Panc1 (cell line): ENCODE data around the gene TAC3. TPM values are rescaled to one million over a fixed set of nuclear protein-coding genes. Genes with fewer than 3 reads are reported as not detected.

Experiments
- ATAC-seq: fragments of 200-7000 bp; cut with Tn5 transposase; 2 replicates; pipeline ENCODE4 v1.9.1; 2020; ENCODE audit warnings: mild to moderate bottlenecking, moderate library complexity
- BruUV-seq: library from RNA; stranded (reverse); fragments of 400-500 nt; replicated peaks from 2 replicates; lab custom pipeline; 2021; lab: Mats Ljungman, UMichigan
- CTCF ChIA-PET: fragments of 300-600 bp; sonication (Branson Sonifier 250); formaldehyde crosslinking; loops from one replicate; lab custom pipeline; 2022; ENCODE audit warnings: antibody characterized with exemption; lab: Charles Lee
- POLR2A ChIA-PET: fragments of 300-600 bp; sonication (Branson Sonifier 250); formaldehyde crosslinking; loops from one replicate; lab custom pipeline; 2022; ENCODE audit warnings: antibody characterized with exemption; lab: Charles Lee
- DNase-seq: peaks from one replicate; pipeline ENCODE4 v3.0.0-alpha.2; 2010; ENCODE audit warnings: low read depth, low spot score
- H3K27ac ChIP-seq: 2 replicates; pipeline ENCODE4 v1.5.1; 2011; ENCODE audit warnings: mild to moderate bottlenecking, low read length, inconsistent platforms
- H3K27me3 ChIP-seq: fragments of 200-500 bp; sonication (Bioruptor generic); 2 replicates; pipeline ENCODE4 v1.6.0; 2014; ENCODE audit warnings: low read length, inconsistent platforms; ENCODE audit not compliant: control insufficient read depth, insufficient read depth
- H3K36me3 ChIP-seq: fragments of 200-500 bp; sonication (Bioruptor generic); 2 replicates; pipeline ENCODE4 v1.5.1; 2014; ENCODE audit warnings: inconsistent platforms, mild to moderate bottlenecking, low read length, moderate library complexity; ENCODE audit not compliant: control insufficient read depth, insufficient read depth
- H3K4me1 ChIP-seq: 2 replicates; pipeline ENCODE4 v1.5.1; 2011; ENCODE audit warnings: inconsistent platforms, mild to moderate bottlenecking, low read length, moderate library complexity; ENCODE audit not compliant: control insufficient read depth, insufficient read depth
- H3K4me3 ChIP-seq, 2 experiments: 2 replicates each; pipeline ENCODE4 v1.5.1; 2011 to 2012; ENCODE audit warnings: low read depth in 2 of 2, low read length in 2 of 2, mild to moderate bottlenecking in 2 of 2, inconsistent platforms in 1 of 2, moderate library complexity in 1 of 2
- H3K9me3 ChIP-seq: fragments of 200-500 bp; sonication (Bioruptor generic); 2 replicates; pipeline ENCODE4 v1.5.1; 2014; ENCODE audit warnings: low read depth, mild to moderate bottlenecking, inconsistent platforms, low read length, moderate library complexity; ENCODE audit not compliant: control insufficient read depth, insufficient read depth
- POLR2AphosphoS5 ChIP-seq: IDR thresholded peaks from 2 replicates; pipeline ENCODE4 v1.6.1; 2012; ENCODE audit warnings: mild to moderate bottlenecking, low read depth, low read length, moderate library complexity
- SIN3A ChIP-seq: IDR thresholded peaks from 2 replicates; pipeline ENCODE4 v1.6.1; 2012; ENCODE audit warnings: low read depth, mild to moderate bottlenecking, low read length, moderate library complexity, borderline replicate concordance; ENCODE audit not compliant: insufficient read depth
- TCF7L2 ChIP-seq: IDR thresholded peaks from 2 replicates; pipeline ENCODE4 v1.6.1; 2011; ENCODE audit warnings: mild to moderate bottlenecking, low read depth, low read length, inconsistent platforms
- in situ Hi-C: cut with HindIII; loops from 2 replicates; pipeline ENCODE4 v1.10.0; 2016; ENCODE audit warnings: low sequenced_read_pairs, low pct_unique_long_range_greater_than_20kb
- intact Hi-C: fragments of 100-400 bp; cut with micrococcal nuclease; formaldehyde crosslinking; loops from one replicate; pipeline ENCODE4 v1.10.0; 2022; ENCODE audit not compliant: unreplicated experiment
- total RNA-seq: library from RNA; stranded (reverse); gene quantifications from one replicate; pipeline ENCODE4 v1.2.1, GENCODE V29; 2021; ENCODE audit not compliant: unreplicated experiment
- TF ChIP-seq, protein P1 (sequence below): fragments of 450-650 bp; IDR thresholded peaks from 2 replicates; pipeline ENCODE4 v1.5.1; 2017; ENCODE audit warnings: mild to moderate bottlenecking
- TF ChIP-seq, protein P2 (sequence below), 2 experiments: IDR thresholded peaks; 2 replicates each; pipeline ENCODE4 v1.6.1; 2011 to 2012; ENCODE audit warnings: low read depth in 2 of 2, control low read depth in 1 of 2, low read length in 1 of 2, mild to moderate bottlenecking in 1 of 2, moderate library complexity in 1 of 2; ENCODE audit not compliant: insufficient read depth in 1 of 2

Gene TAC3
- total RNA-seq, 1 experiment from 2014 or later: not detected

DNA sequence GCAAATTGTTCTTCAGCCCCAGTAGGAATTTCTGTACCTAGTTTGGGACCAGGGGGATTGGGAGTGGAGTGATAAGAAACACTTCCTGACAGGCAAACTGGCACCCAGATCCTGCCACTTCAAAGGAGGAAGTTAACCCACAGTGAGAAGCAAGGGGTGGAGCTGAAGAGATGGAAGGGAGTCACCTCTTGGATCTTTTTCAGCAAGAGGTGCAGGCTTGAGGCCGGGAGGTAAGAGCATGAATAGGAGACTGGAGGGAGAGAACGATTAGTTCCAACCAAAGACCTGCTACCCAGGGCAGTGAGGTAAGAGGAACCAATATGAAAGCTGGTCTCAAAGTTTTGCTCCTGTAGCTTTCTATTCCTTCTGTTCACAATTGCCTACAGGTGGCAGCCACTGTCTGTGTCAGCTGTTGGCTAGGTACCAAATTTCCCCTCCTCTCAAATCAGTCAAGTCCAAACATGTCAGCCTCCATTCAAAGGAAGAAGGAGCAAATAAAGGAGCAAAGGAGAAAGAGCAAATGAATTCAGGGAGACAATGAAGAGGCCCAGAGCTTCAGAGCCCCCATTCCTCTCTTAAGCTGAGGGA lies 14.9 kb upstream of the TAC3 start:
- H3K27me3 ChIP-seq: no peaks in the 10 kb centered on the region
- intact Hi-C loops: no loop called here
- H3K36me3 ChIP-seq: no peaks in the 10 kb centered on the region
- no peaks in the 10 kb centered on the region for H3K9me3 ChIP-seq
- H3K4me1 ChIP-seq: no peaks in the 10 kb centered on the region
- no peak overlapping the region for H3K4me3 ChIP-seq
- ChIA-PET CTCF (no interaction called here), POLR2A (no interaction called here)
- in situ Hi-C loops: no loop called here
- ATAC-seq: no peak
- BruUV-seq: no TSS peak
- H3K27ac ChIP-seq: no peak overlapping the region
- DNase-seq: no peak
- TF ChIP-seq SIN3A (no peak), POLR2AphosphoS5 (no peak), TCF7L2 (no peak)
- TF ChIP-seq, protein P1, sequence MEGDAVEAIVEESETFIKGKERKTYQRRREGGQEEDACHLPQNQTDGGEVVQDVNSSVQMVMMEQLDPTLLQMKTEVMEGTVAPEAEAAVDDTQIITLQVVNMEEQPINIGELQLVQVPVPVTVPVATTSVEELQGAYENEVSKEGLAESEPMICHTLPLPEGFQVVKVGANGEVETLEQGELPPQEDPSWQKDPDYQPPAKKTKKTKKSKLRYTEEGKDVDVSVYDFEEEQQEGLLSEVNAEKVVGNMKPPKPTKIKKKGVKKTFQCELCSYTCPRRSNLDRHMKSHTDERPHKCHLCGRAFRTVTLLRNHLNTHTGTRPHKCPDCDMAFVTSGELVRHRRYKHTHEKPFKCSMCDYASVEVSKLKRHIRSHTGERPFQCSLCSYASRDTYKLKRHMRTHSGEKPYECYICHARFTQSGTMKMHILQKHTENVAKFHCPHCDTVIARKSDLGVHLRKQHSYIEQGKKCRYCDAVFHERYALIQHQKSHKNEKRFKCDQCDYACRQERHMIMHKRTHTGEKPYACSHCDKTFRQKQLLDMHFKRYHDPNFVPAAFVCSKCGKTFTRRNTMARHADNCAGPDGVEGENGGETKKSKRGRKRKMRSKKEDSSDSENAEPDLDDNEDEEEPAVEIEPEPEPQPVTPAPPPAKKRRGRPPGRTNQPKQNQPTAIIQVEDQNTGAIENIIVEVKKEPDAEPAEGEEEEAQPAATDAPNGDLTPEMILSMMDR: no peak
- TF ChIP-seq, protein P2, sequence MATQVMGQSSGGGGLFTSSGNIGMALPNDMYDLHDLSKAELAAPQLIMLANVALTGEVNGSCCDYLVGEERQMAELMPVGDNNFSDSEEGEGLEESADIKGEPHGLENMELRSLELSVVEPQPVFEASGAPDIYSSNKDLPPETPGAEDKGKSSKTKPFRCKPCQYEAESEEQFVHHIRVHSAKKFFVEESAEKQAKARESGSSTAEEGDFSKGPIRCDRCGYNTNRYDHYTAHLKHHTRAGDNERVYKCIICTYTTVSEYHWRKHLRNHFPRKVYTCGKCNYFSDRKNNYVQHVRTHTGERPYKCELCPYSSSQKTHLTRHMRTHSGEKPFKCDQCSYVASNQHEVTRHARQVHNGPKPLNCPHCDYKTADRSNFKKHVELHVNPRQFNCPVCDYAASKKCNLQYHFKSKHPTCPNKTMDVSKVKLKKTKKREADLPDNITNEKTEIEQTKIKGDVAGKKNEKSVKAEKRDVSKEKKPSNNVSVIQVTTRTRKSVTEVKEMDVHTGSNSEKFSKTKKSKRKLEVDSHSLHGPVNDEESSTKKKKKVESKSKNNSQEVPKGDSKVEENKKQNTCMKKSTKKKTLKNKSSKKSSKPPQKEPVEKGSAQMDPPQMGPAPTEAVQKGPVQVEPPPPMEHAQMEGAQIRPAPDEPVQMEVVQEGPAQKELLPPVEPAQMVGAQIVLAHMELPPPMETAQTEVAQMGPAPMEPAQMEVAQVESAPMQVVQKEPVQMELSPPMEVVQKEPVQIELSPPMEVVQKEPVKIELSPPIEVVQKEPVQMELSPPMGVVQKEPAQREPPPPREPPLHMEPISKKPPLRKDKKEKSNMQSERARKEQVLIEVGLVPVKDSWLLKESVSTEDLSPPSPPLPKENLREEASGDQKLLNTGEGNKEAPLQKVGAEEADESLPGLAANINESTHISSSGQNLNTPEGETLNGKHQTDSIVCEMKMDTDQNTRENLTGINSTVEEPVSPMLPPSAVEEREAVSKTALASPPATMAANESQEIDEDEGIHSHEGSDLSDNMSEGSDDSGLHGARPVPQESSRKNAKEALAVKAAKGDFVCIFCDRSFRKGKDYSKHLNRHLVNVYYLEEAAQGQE (IDR thresholded peaks at IDR 0.05; ENCODE audit: insufficient read depth in 1 of 2, low read depth in 2 of 2, low read length in 1 of 2): no peak

DNA sequence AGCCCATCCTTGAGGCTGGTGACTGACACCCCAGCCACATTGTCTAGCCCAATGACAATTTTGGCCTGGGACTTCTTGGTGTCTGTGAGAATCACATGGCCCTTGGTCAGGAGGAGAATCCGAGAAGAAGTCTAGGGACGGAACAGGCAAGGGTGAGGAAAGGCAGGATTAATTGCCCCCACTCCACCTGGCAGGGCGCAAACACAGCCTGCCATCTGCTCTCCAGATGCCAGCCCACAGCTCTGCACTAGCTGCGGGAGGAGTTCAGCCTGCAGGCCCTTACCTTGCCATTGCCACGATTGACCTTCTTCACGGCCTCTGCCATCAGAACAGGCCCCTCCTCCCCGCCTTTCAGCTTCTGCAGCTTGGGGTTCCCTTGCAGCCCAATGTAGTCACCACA lies 13.1 kb upstream of the TAC3 start:
- intact Hi-C loops: no loop called here
- ATAC-seq: no peak
- POLR2A ChIA-PET: no interaction called here
- CTCF ChIA-PET: no interaction called here
- no peaks in the 10 kb centered on the region for H3K9me3 ChIP-seq
- no TSS peak for BruUV-seq
- H3K4me1 ChIP-seq: no peaks in the 10 kb centered on the region
- H3K36me3 ChIP-seq: no peaks in the 10 kb centered on the region
- no peaks in the 10 kb centered on the region for H3K27me3 ChIP-seq
- no peak for TF ChIP-seq SIN3A
- TF ChIP-seq, protein P1: no peak
- no peak for TF ChIP-seq TCF7L2
- no peak for TF ChIP-seq POLR2AphosphoS5
- TF ChIP-seq, protein P2 (IDR thresholded peaks at IDR 0.05; ENCODE audit: insufficient read depth in 1 of 2, low read depth in 2 of 2, low read length in 1 of 2): no peak
- DNase-seq: no peak
- in situ Hi-C loops: no loop called here
- H3K4me3 ChIP-seq: no peak overlapping the region
- no peak overlapping the region for H3K27ac ChIP-seq
